Naive thymus-derived CD4-positive, alpha-beta T cell (primary cell): ENCODE results near the gene ARHGAP10. TPM values are rescaled to one million over a fixed set of nuclear protein-coding genes. Genes with fewer than 3 reads are reported as not detected.
A peak's percentile ranks its signal among the peaks of the same experiment; 100 is the strongest.

Experiments
- ATAC-seq: fragments of 150-1000 bp; cut with Tn5 transposase; 2 replicates; pipeline ENCODE4 v1.10.0; 2021; ENCODE audit warnings: mild to moderate bottlenecking, moderate library complexity
- CTCF ChIA-PET: fragments of 350-600 bp; sonication (Branson Sonifier 250); formaldehyde crosslinking; loops from one replicate; lab custom pipeline; 2021; ENCODE audit warnings: antibody characterized with exemption; lab: Charles Lee
- POLR2A ChIA-PET: fragments of 350-600 bp; sonication (Branson Sonifier 250); formaldehyde crosslinking; loops from one replicate; lab custom pipeline; 2021; ENCODE audit warnings: antibody characterized with exemption, inconsistent platforms; lab: Charles Lee
- DNase-seq, 9 donors: peaks; one replicate each; pipeline versions ENCODE4 v3.0.0 to v3.0.0-alpha.2; 2020 to 2022; ENCODE audit warnings: mixed read lengths in 1 of 9
- H3K27ac ChIP-seq: one replicate; pipeline ENCODE4 v1.7.0; 2013; ENCODE audit warnings: mild to moderate bottlenecking, low read depth, low read length, moderate library complexity
- H3K27me3 ChIP-seq, 2 donors: one replicate each; pipeline ENCODE4 v1.7.0; 2013; ENCODE audit warnings: low read length in 2 of 2, mild to moderate bottlenecking in 2 of 2, moderate library complexity in 2 of 2; ENCODE audit not compliant: control insufficient read depth in 2 of 2, insufficient read depth in 2 of 2
- H3K36me3 ChIP-seq, 3 experiments: 1 replicate in 2 of 3; 2 replicates in 1 of 3; pipeline ENCODE4 v1.7.0; 2013; ENCODE audit warnings: low read length in 3 of 3, mild to moderate bottlenecking in 3 of 3, moderate library complexity in 1 of 3; ENCODE audit not compliant: insufficient read depth in 3 of 3, control insufficient read depth in 2 of 3
- H3K4me1 ChIP-seq, 2 donors: one replicate each; pipeline ENCODE4 v1.7.0; 2013; ENCODE audit warnings: low read length in 2 of 2, mild to moderate bottlenecking in 2 of 2, moderate library complexity in 1 of 2; ENCODE audit not compliant: control insufficient read depth in 2 of 2, insufficient read depth in 2 of 2
- H3K4me3 ChIP-seq: 2 replicates; pipeline ENCODE4 v1.7.0; 2013; ENCODE audit warnings: mild to moderate bottlenecking, low read length
- H3K9me3 ChIP-seq, 3 experiments: 1 replicate in 2 of 3; 2 replicates in 1 of 3; pipeline ENCODE4 v1.7.0; 2013; ENCODE audit warnings: low read length in 3 of 3; ENCODE audit not compliant: control insufficient read depth in 2 of 3
- H3K27ac Mint-ChIP-seq, 9 donors: one replicate each; pipeline ENCODE4 v1.8.0; 2020 to 2022; ENCODE audit warnings: mixed read lengths in 9 of 9, mild to moderate bottlenecking in 8 of 9, moderate library complexity in 5 of 9, inconsistent platforms in 2 of 9
- H3K27me3 Mint-ChIP-seq, 5 donors: one replicate each; pipeline ENCODE4 v1.8.0; 2021 to 2022; ENCODE audit warnings: mixed read lengths in 5 of 5, mild to moderate bottlenecking in 1 of 5
- H3K36me3 Mint-ChIP-seq, 5 donors: one replicate each; pipeline ENCODE4 v1.8.0; 2020 to 2022; ENCODE audit warnings: mixed read lengths in 5 of 5, mild to moderate bottlenecking in 3 of 5, inconsistent platforms in 1 of 5
- H3K4me1 Mint-ChIP-seq, 7 donors: one replicate each; pipeline ENCODE4 v1.8.0; 2020 to 2022; ENCODE audit warnings: mixed read lengths in 7 of 7, mild to moderate bottlenecking in 3 of 7, inconsistent platforms in 1 of 7
- H3K4me3 Mint-ChIP-seq, 10 donors: one replicate each; pipeline ENCODE4 v1.8.0; 2020 to 2022; ENCODE audit warnings: mild to moderate bottlenecking in 10 of 10, mixed read lengths in 10 of 10, moderate library complexity in 6 of 10, inconsistent platforms in 2 of 10
- H3K9me3 Mint-ChIP-seq, 11 donors: one replicate each; pipeline ENCODE4 v1.8.0; 2020 to 2022; ENCODE audit warnings: mixed read lengths in 11 of 11, mild to moderate bottlenecking in 4 of 11, inconsistent platforms in 1 of 11, moderate library complexity in 1 of 11
- intact Hi-C, 2 donors: fragments of 100-400 bp; cut with micrococcal nuclease; formaldehyde crosslinking; loops; one replicate each; pipeline ENCODE4 v1.15.1; 2023
- polyA plus RNA-seq, 2 donors: library from polyadenylated mRNA; unstranded; fragments of 300-500 nt; fragmentation: Illumina TruSeq; gene quantifications; one replicate each; pipeline ENCODE4 v1.2.3, GENCODE V29; 2021
- total RNA-seq, 6 experiments: library from RNA in 5 of 6; stranded (reverse) in 5 of 6; gene quantifications; 1 replicate in 5 of 6; 2 replicates in 1 of 6; pipeline ENCODE4 v1.2.3 and lab custom pipeline; 2021 to 2026

Gene ARHGAP10
- total and polyA plus RNA-seq, 7 experiments from 2014 or later = 1.9 to 8.5 (median 3.0) TPM

DNA sequence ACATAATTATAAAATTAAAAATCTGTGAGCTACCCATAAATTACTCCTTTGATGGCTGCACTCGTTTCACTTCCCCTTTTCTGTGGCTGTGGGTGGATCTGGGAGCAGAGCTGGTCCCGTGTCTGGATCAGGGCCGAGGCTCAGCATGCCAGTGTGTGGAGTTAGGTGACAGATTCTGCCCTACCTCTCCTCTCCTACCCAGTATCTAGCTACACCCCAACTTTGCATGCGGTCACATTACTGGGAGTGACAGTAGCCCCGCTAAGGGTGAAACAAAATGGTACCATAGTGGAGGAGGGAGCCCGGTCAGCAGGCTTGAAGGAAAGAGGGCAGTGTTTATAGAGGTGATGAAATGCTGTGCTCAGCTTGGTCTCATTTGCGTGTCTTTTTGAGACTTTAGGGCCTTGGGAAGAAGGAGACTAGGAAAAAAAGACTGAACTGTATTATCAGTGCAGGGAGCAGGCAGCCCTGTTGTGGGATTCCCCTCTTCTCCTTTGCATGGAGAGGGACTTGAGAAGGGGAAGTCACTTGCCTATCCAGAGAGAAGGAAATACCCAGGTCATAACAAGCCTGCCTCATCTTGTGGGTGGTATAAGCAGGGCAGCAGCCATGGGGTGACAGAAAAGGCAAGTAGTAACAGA, 48.4 kb downstream of the ARHGAP10 start:
- Mint-ChIP-seq H3K27me3 (peaks cover 0 to 5% (median 3%) of the 10 kb centered on the region in 5 donors), H3K4me1 (peaks cover 0 to 25% (median 0%) of the 10 kb centered on the region in 7 donors), H3K27ac (no peak overlapping the region), H3K9me3 (no peaks in the 10 kb centered on the region), H3K4me3 (no peak overlapping the region), H3K36me3 (no peaks in the 10 kb centered on the region)
- intact Hi-C loops = no loop called here
- DNase-seq = no peak
- H3K4me1 ChIP-seq = no peaks in the 10 kb centered on the region
- H3K27me3 ChIP-seq = no peaks in the 10 kb centered on the region
- no peak overlapping the region for H3K4me3 ChIP-seq
- H3K9me3 ChIP-seq = no peaks in the 10 kb centered on the region
- H3K36me3 ChIP-seq = no peaks in the 10 kb centered on the region
- no peak overlapping the region for H3K27ac ChIP-seq
- ChIA-PET CTCF (no interaction called here), POLR2A (no interaction called here)
- ATAC-seq = peak; percentile 88

- Histone ChIP-seq H3K9me3 (no peaks in the 10 kb centered on the region), H3K36me3 (no peaks in the 10 kb centered on the region), H3K4me1 (no peaks in the 10 kb centered on the region), H3K27me3 (no peaks in the 10 kb centered on the region), H3K4me3 (no peak overlapping the region), H3K27ac (no peak overlapping the region)
- DNase-seq (no peak), ATAC-seq (no peak)
- Mint-ChIP-seq H3K27ac (no peak overlapping the region), H3K9me3 (no peaks in the 10 kb centered on the region), H3K27me3 (peaks cover 0 to 5% (median 3%) of the 10 kb centered on the region in 5 donors), H3K4me3 (no peak overlapping the region), H3K4me1 (peaks cover 0 to 39% (median 0%) of the 10 kb centered on the region in 7 donors), H3K36me3 (no peaks in the 10 kb centered on the region)
- ChIA-PET POLR2A (no interaction called here), CTCF (no interaction called here)
- intact Hi-C loops = no loop called here
Measured at GRCh38 chr4:147782087-147782781, 50.3 kb downstream of the ARHGAP10 start.

DNA sequence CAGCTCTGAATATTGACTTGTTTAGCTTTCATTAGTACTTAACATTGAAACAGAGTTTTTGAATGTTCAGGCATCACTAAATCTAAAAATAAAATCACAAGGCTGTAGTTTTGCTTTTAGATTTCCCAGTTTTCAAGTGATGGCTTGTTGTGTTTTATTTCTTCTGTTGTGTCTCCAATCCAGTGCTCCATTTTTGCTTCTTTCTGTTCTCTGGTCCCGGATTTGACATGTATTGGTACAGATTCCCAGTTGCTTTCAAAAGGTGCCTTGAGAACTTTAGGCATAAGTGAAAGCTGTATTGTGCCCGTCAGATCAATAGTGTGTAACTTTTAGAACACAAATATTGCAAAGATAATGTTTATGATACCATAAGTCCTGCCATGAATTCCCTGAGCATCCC, 53.2 kb downstream of the ARHGAP10 start:
- DNase-seq (no peak), ATAC-seq (no peak)
- POLR2A ChIA-PET = no interaction called here
- CTCF ChIA-PET = no interaction called here
- H3K36me3 ChIP-seq = no peaks in the 10 kb centered on the region
- Mint-ChIP-seq H3K27ac (no peak overlapping the region), H3K4me1 (peaks cover 0 to 33% (median 0%) of the 10 kb centered on the region in 7 donors), H3K27me3 (peaks cover 0 to 3% (median 0%) of the 10 kb centered on the region in 5 donors), H3K36me3 (no peaks in the 10 kb centered on the region), H3K9me3 (no peaks in the 10 kb centered on the region), H3K4me3 (no peak overlapping the region)
- no peak overlapping the region for H3K4me3 ChIP-seq
- H3K27ac ChIP-seq = no peak overlapping the region
- no peaks in the 10 kb centered on the region for H3K9me3 ChIP-seq
- H3K27me3 ChIP-seq = no peaks in the 10 kb centered on the region
- H3K4me1 ChIP-seq = no peaks in the 10 kb centered on the region
- intact Hi-C loops = no loop called here

DNA sequence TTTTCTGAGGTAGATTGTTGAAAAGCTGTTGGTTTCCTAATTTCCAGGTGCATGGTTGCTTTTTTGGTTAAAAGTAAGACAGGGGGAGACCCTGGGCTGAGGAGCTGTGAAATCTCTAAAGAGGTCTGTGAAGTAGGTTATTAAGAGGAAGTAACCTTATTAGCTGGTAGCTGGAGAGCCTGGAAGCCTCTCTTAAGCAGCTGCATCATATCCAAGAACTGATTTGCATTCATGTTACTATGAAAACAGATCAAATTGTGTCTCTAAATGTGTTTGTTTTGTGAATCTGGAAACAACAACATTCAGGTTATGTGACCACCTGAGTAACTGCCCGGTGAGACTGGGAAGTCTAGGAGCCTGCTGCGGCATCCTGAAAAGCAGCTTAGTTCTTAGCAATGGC, 54.1 kb downstream of the ARHGAP10 start:
- no peaks in the 10 kb centered on the region for H3K9me3 Mint-ChIP-seq
- DNase-seq = no peak
- no peak for ATAC-seq
- Histone ChIP-seq H3K27me3 (no peaks in the 10 kb centered on the region), H3K4me1 (no peaks in the 10 kb centered on the region), H3K36me3 (no peaks in the 10 kb centered on the region), H3K27ac (no peak overlapping the region), H3K9me3 (no peaks in the 10 kb centered on the region), H3K4me3 (no peak overlapping the region)
- H3K27me3 Mint-ChIP-seq = no peaks in the 10 kb centered on the region
- no peak overlapping the region for H3K4me3 Mint-ChIP-seq
- ChIA-PET CTCF (no interaction called here), POLR2A (no interaction called here)
- H3K36me3 Mint-ChIP-seq = no peaks in the 10 kb centered on the region
- H3K4me1 Mint-ChIP-seq = peaks cover 0 to 24% (median 0%) of the 10 kb centered on the region in 7 donors
- peak overlapping the region in 1 of 9 donors; percentile 37 for H3K27ac Mint-ChIP-seq
- intact Hi-C loops = no loop called here

DNA sequence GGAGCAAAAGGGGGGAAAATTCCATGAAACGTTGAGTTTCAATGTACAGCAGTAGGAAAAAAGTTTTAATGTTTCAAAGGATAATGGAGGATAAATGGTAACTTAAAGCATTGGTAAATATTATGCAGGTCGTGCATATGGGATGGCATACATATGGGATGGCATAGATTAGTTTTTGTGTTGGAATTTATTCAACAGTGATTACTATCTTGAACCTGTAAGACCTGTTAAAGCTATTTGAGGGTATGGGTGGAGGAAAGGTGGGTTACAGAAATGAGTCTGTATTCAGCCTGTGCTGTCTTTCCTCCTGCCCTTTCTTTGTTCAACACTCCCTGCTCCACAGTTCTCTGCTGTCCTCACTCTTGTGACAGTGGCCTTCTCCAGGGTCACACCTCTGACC, 54.6 kb downstream of the ARHGAP10 start:
- Mint-ChIP-seq H3K36me3 (no peaks in the 10 kb centered on the region), H3K27me3 (no peaks in the 10 kb centered on the region), H3K4me1 (peaks cover 0 to 23% (median 0%) of the 10 kb centered on the region in 7 donors), H3K27ac (no peak overlapping the region), H3K9me3 (no peaks in the 10 kb centered on the region), H3K4me3 (no peak overlapping the region)
- Histone ChIP-seq H3K9me3 (no peaks in the 10 kb centered on the region), H3K27ac (no peak overlapping the region), H3K27me3 (no peaks in the 10 kb centered on the region), H3K4me3 (no peak overlapping the region), H3K36me3 (no peaks in the 10 kb centered on the region), H3K4me1 (no peaks in the 10 kb centered on the region)
- DNase-seq = no peak
- POLR2A ChIA-PET = no interaction called here
- intact Hi-C loops = no loop called here
- ATAC-seq = no peak
- CTCF ChIA-PET = no interaction called here

- no peak overlapping the region for H3K27ac Mint-ChIP-seq
- POLR2A ChIA-PET = no interaction called here
- Histone ChIP-seq H3K9me3 (no peaks in the 10 kb centered on the region), H3K27me3 (no peaks in the 10 kb centered on the region), H3K4me3 (no peak overlapping the region), H3K4me1 (no peaks in the 10 kb centered on the region), H3K27ac (no peak overlapping the region), H3K36me3 (no peaks in the 10 kb centered on the region)
- CTCF ChIA-PET = no interaction called here
- H3K4me3 Mint-ChIP-seq = no peak overlapping the region
- no peaks in the 10 kb centered on the region for H3K36me3 Mint-ChIP-seq
- H3K4me1 Mint-ChIP-seq = peaks cover 5 to 24% (median 6%) of the 10 kb centered on the region in 7 donors
- intact Hi-C loops = no loop called here
- ATAC-seq (no peak), DNase-seq (no peak)
- no peaks in the 10 kb centered on the region for H3K27me3 Mint-ChIP-seq
- H3K9me3 Mint-ChIP-seq = no peaks in the 10 kb centered on the region
Measured at GRCh38 chr4:147787204-147787603, 55.3 kb downstream of the ARHGAP10 start.

- Histone ChIP-seq H3K4me1 (no peaks in the 10 kb centered on the region), H3K27ac (no peak overlapping the region), H3K9me3 (no peaks in the 10 kb centered on the region), H3K4me3 (no peak overlapping the region), H3K27me3 (no peaks in the 10 kb centered on the region), H3K36me3 (no peaks in the 10 kb centered on the region)
- ATAC-seq (no peak), DNase-seq (no peak)
- POLR2A ChIA-PET = no interaction called here
- Mint-ChIP-seq H3K9me3 (no peaks in the 10 kb centered on the region), H3K4me3 (no peak overlapping the region), H3K36me3 (no peaks in the 10 kb centered on the region), H3K4me1 (peaks cover 10 to 38% (median 21%) of the 10 kb centered on the region in 7 donors), H3K27me3 (no peaks in the 10 kb centered on the region), H3K27ac (no peak overlapping the region)
- intact Hi-C loops = no loop called here
- CTCF ChIA-PET = interaction anchor here (2.7 kb wide), 1 partner anchor 79 kb away, joined by 7 read pairs; no protein-coding TSS in a partner anchor
Measured at GRCh38 chr4:147788791-147789190, 56.9 kb downstream of the ARHGAP10 start.
